Keratinocyte (primary cell): ENCODE data around the gene ZNF862. TPM values are rescaled to one million over a fixed set of nuclear protein-coding genes. Genes with fewer than 3 reads are reported as not detected.

Experiments used
- DNase-seq: peaks from one replicate; pipeline ENCODE4 v3.0.0-alpha.2; 2011; ENCODE audit warnings: low read depth, missing footprints, low spot score
- FAIRE-seq: peaks from 2 replicates; lab custom pipeline; 2011; peaks lifted over from hg19 to GRCh38; lab: Jason Lieb, UNC
- H2AFZ ChIP-seq: 2 replicates; pipeline ENCODE4 v1.6.0; 2012; ENCODE audit warnings: low read length, control low read depth, inconsistent platforms; ENCODE audit not compliant: control insufficient read depth
- H3K27ac ChIP-seq: 2 replicates; pipeline ENCODE4 v1.5.1; 2011; ENCODE audit warnings: low read length; ENCODE audit not compliant: control insufficient read depth, insufficient read depth
- H3K27me3 ChIP-seq: 3 replicates; pipeline ENCODE4 v1.6.0; 2011; ENCODE audit warnings: low read length; ENCODE audit not compliant: control insufficient read depth, insufficient read depth; ENCODE audit errors: extremely low read depth
- H3K36me3 ChIP-seq, 2 experiments: 2 replicates in 1 of 2; 3 replicates in 1 of 2; pipeline ENCODE4 v1.5.1; 2011; ENCODE audit warnings: low read length in 2 of 2, mild to moderate bottlenecking in 1 of 2; ENCODE audit not compliant: control insufficient read depth in 2 of 2, insufficient read depth in 2 of 2; ENCODE audit errors: extremely low read depth in 1 of 2
- H3K4me1 ChIP-seq: 3 replicates; pipeline ENCODE4 v1.5.1; 2011; ENCODE audit warnings: low read length; ENCODE audit not compliant: control insufficient read depth, insufficient read depth; ENCODE audit errors: extremely low read depth
- H3K4me2 ChIP-seq: 3 replicates; pipeline ENCODE4 v1.6.0; 2011; ENCODE audit warnings: low read depth, low read length; ENCODE audit not compliant: control insufficient read depth, insufficient read depth; ENCODE audit errors: extremely low read depth
- H3K4me3 ChIP-seq, 3 experiments: fragments of 200-600 bp in 1 of 3; sonication (generic) in 1 of 3; 2 replicates in 2 of 3; 3 replicates in 1 of 3; pipeline ENCODE4 v1.5.1; 2011 to 2016; ENCODE audit warnings: low read length in 3 of 3, mild to moderate bottlenecking in 3 of 3, control low read depth in 2 of 3, inconsistent platforms in 1 of 3, low read depth in 1 of 3, mixed read lengths in 1 of 3, mixed run types in 1 of 3, moderate library complexity in 1 of 3; ENCODE audit not compliant: control insufficient read depth in 2 of 3, insufficient read depth in 2 of 3; ENCODE audit errors: extremely low read depth in 1 of 3
- H3K79me2 ChIP-seq: 2 replicates; pipeline ENCODE4 v1.6.0; 2012; ENCODE audit warnings: low read length; ENCODE audit not compliant: control insufficient read depth, insufficient read depth
- H3K9ac ChIP-seq: 3 replicates; pipeline ENCODE4 v1.6.0; 2011; ENCODE audit warnings: low read length; ENCODE audit not compliant: control insufficient read depth, insufficient read depth; ENCODE audit errors: extremely low read depth
- H3K9me1 ChIP-seq: 3 replicates; pipeline ENCODE4 v1.6.0; 2011; ENCODE audit warnings: low read length; ENCODE audit not compliant: control insufficient read depth, insufficient read depth; ENCODE audit errors: extremely low read depth
- H3K9me3 ChIP-seq: 2 replicates; pipeline ENCODE4 v1.5.1; 2012; ENCODE audit warnings: low read depth, low read length; ENCODE audit not compliant: control insufficient read depth
- H4K20me1 ChIP-seq: 3 replicates; pipeline ENCODE4 v1.6.0; 2011; ENCODE audit warnings: low read length; ENCODE audit not compliant: control insufficient read depth, insufficient read depth; ENCODE audit errors: extremely low read depth
- CTCF ChIP-seq, 3 experiments: IDR thresholded peaks in 1 of 3; conservative IDR thresholded peaks in 1 of 3; optimal IDR thresholded peaks in 1 of 3; 2 replicates in 2 of 3; 3 replicates in 1 of 3; pipeline versions ENCODE3 to v1.5.1; 2011; ENCODE audit warnings: low read length in 3 of 3, mild to moderate bottlenecking in 3 of 3, moderate library complexity in 2 of 3, control low read depth in 1 of 3, inconsistent platforms in 1 of 3; ENCODE audit not compliant: insufficient read depth in 2 of 3; ENCODE audit errors: extremely low read depth in 1 of 3
- EZH2 ChIP-seq: IDR thresholded peaks from one replicate; pipeline ENCODE4 v1.6.1; 2012; ENCODE audit warnings: inconsistent platforms, mild to moderate bottlenecking, low read length, moderate library complexity
- dilution Hi-C: fragments of 300-500 bp; cut with MboI; formaldehyde crosslinking; loops from one replicate; pipeline ENCODE4 v1.7.0; 2020; ENCODE audit warnings: low sequenced_read_pairs; ENCODE audit not compliant: extremely low pct_ligation_motif_present
- polyA plus RNA-seq, 5 experiments: library from polyadenylated mRNA; depleted of rRNA in 3 of 5; stranded (reverse) in 3 of 5; stranded (forward) in 1 of 5; unstranded in 1 of 5; fragments of >200 nt; gene quantifications; 1 replicate in 1 of 5; 2 replicates in 3 of 5; 3 replicates in 1 of 5; pipeline versions ENCODE4 v1.2.1 to v1.2.3, GENCODE V29; 2011 to 2012; ENCODE audit warnings: missing spikeins in 2 of 5, low read depth in 1 of 5, low replicate concordance in 1 of 5

The ZNF862 gene
- polyA plus RNA-seq, 1 donor (not counting 4 experiments of a cell fraction or from before 2014, with no cell fraction given), result 10.1 TPM

- Histone ChIP-seq H3K9ac (no peak overlapping the region), H3K9me1 (no peaks in the 10 kb centered on the region), H3K27me3 (peaks cover 48% of the 10 kb centered on the region), H3K79me2 (no peaks in the 10 kb centered on the region), H3K27ac (no peak overlapping the region), H3K36me3 (no peaks in the 10 kb centered on the region), H3K4me2 (no peak overlapping the region), H3K4me3 (no peak overlapping the region), H3K4me1 (peaks cover 2% of the 10 kb centered on the region), H3K9me3 (no peaks in the 10 kb centered on the region), H2AFZ (no peak overlapping the region), H4K20me1 (no peaks in the 10 kb centered on the region)
- no peak for DNase-seq
- TF ChIP-seq EZH2, result peak; percentile 55
- TF ChIP-seq CTCF (optimal IDR thresholded peaks at IDR 0.05 in 1 of 3, IDR thresholded peaks at IDR 0.05 in 1 of 3, conservative IDR thresholded peaks at IDR 0.05 in 1 of 3; ENCODE audit: extremely low read depth in 1 of 3, insufficient read depth in 2 of 3, low read length in 3 of 3), result peak in 1 of 3 experiments; percentile 62
- FAIRE-seq, result no peak
- dilution Hi-C loops, result no loop called here
These were observed 48.0 kb upstream of the ZNF862 start for GRCh38 chr7:149790146-149790548.

- no peak overlapping the region for H3K27ac ChIP-seq
- dilution Hi-C loops, result no loop called here
- H3K4me3 ChIP-seq, result no peak overlapping the region
- no peaks in the 10 kb centered on the region for H4K20me1 ChIP-seq
- no peaks in the 10 kb centered on the region for H3K9me3 ChIP-seq
- no peak for FAIRE-seq
- H3K4me1 ChIP-seq, result peaks cover 2% of the 10 kb centered on the region
- no peak overlapping the region for H2AFZ ChIP-seq
- DNase-seq, result no peak
- TF ChIP-seq CTCF (optimal IDR thresholded peaks at IDR 0.05 in 1 of 3, IDR thresholded peaks at IDR 0.05 in 1 of 3, conservative IDR thresholded peaks at IDR 0.05 in 1 of 3; ENCODE audit: extremely low read depth in 1 of 3, insufficient read depth in 2 of 3, low read length in 3 of 3) (no peak), EZH2 (no peak)
- no peaks in the 10 kb centered on the region for H3K36me3 ChIP-seq
- no peaks in the 10 kb centered on the region for H3K79me2 ChIP-seq
- no peaks in the 10 kb centered on the region for H3K9me1 ChIP-seq
- H3K9ac ChIP-seq, result no peak overlapping the region
- peaks cover 49% of the 10 kb centered on the region for H3K27me3 ChIP-seq
- no peak overlapping the region for H3K4me2 ChIP-seq
These were observed 47.3 kb upstream of the ZNF862 start for GRCh38 chr7:149790754-149791360.
